GM12878 (cell line): ENCODE measurements around the gene AP1G2. TPM values are rescaled to one million over a fixed set of nuclear protein-coding genes. Genes with fewer than 3 reads are reported as not detected.

Source experiments
- BACH1 ChIP-seq: fragments of 450-650 bp; IDR thresholded peaks from 2 replicates; pipeline ENCODE4 v1.6.1; 2017; ENCODE audit warnings: mild to moderate bottlenecking, borderline replicate concordance
- BHLHE40 ChIP-seq, 2 experiments: fragments of 450-650 bp in 1 of 2; IDR thresholded peaks; 2 replicates each; pipeline ENCODE4 v1.6.1; 2011 to 2017; ENCODE audit warnings: low read depth in 2 of 2, borderline replicate concordance in 1 of 2, improper control_type of control experiment in 1 of 2, low read length in 1 of 2, mild to moderate bottlenecking in 1 of 2
- CREB1 ChIP-seq: IDR thresholded peaks from 2 replicates; pipeline ENCODE4 v1.6.1; 2012; ENCODE audit warnings: low read depth, mild to moderate bottlenecking, inconsistent platforms
- CTCF ChIP-seq, 3 experiments: IDR thresholded peaks in 2 of 3; conservative IDR thresholded peaks in 1 of 3; 2 replicates each; pipeline ENCODE4 v1.5.1; 2011; ENCODE audit warnings: low read depth in 3 of 3, low read length in 3 of 3, mild to moderate bottlenecking in 3 of 3, control low read depth in 2 of 3, moderate library complexity in 2 of 3, inconsistent platforms in 1 of 3, mixed read lengths in 1 of 3; ENCODE audit not compliant: control insufficient read depth in 2 of 3, insufficient read depth in 1 of 3; ENCODE audit errors: extremely low read depth in 1 of 3
- E4F1 ChIP-seq: fragments of 450-650 bp; IDR thresholded peaks from 2 replicates; pipeline ENCODE4 v1.6.1; 2018; ENCODE audit warnings: borderline replicate concordance, mild to moderate bottlenecking; ENCODE audit not compliant: partially characterized antibody
- HDAC6 ChIP-seq: fragments of 200-600 bp; sonication (generic); IDR thresholded peaks from one replicate; pipeline ENCODE4 v1.8.0; 2017; ENCODE audit warnings: antibody characterized with exemption; ENCODE audit not compliant: unreplicated experiment
- IRF5 ChIP-seq: fragments of 450-650 bp; IDR thresholded peaks from 2 replicates; pipeline ENCODE4 v1.6.1; 2017; ENCODE audit warnings: borderline replicate concordance
- JUNB ChIP-seq: IDR thresholded peaks from 2 replicates; pipeline ENCODE4 v1.6.1; 2016; ENCODE audit warnings: antibody characterized with exemption, mild to moderate bottlenecking
- POLR2A ChIP-seq: IDR thresholded peaks from 2 replicates; pipeline ENCODE4 v1.6.1; 2011; ENCODE audit warnings: low read depth, mild to moderate bottlenecking, low read length
- RELA ChIP-seq: fragments of 450-650 bp; IDR thresholded peaks from 2 replicates; pipeline ENCODE4 v1.8.0; 2014; ENCODE audit warnings: borderline replicate concordance; ENCODE audit not compliant: partially characterized antibody
- RUNX3 ChIP-seq: IDR thresholded peaks from 2 replicates; pipeline ENCODE4 v1.6.1; 2012; ENCODE audit warnings: low read length, inconsistent platforms
- SIX5 ChIP-seq: IDR thresholded peaks from 2 replicates; pipeline ENCODE4 v1.6.1; 2011; ENCODE audit warnings: mild to moderate bottlenecking, low read depth, low read length, moderate library complexity; ENCODE audit not compliant: severe bottlenecking
- ZNF384 ChIP-seq: IDR thresholded peaks from 2 replicates; pipeline ENCODE4 v1.6.1; 2012; ENCODE audit warnings: low read depth, mild to moderate bottlenecking, low read length, improper control_type of control experiment, borderline replicate concordance
- polyA plus RNA-seq, 11 experiments: library from polyadenylated mRNA; depleted of rRNA in 4 of 11; unstranded in 6 of 11; stranded (reverse) in 5 of 11; fragments of >200 nt; fragmentation: Nextera tagmentation in 4 of 11; fragmentation: Illumina TruSeq in 1 of 11; extraction: Ambion mirVana in 4 of 11; extraction: Trizol in 1 of 11; gene quantifications; 1 replicate in 1 of 11; 2 replicates in 10 of 11; pipeline versions ENCODE4 v1.2.1 to v1.2.3, GENCODE V29; 2011 to 2016; ENCODE audit warnings: inconsistent platforms in 2 of 11, missing spikeins in 2 of 11, low read depth in 1 of 11
- total RNA-seq, 4 experiments: library from RNA; depleted of rRNA in 3 of 4; stranded (reverse); fragments of >200 nt in 3 of 4; fragmentation: Illumina TruSeq in 1 of 4; extraction: Trizol in 1 of 4; gene quantifications; 2 replicates each; pipeline versions ENCODE4 v1.2.1 to v1.2.3, GENCODE V29; 2013 to 2021

Gene AP1G2
- total and polyA plus RNA-seq, 10 of the 15 experiments (the other 5 are each of a cell fraction or from before 2014, with no cell fraction given) = 41.5 to 146 (median 103) TPM

- TF ChIP-seq E4F1 = no peak
- TF ChIP-seq ZNF384 = no peak
- TF ChIP-seq JUNB = no peak
- no peak for TF ChIP-seq BHLHE40 (IDR thresholded peaks at IDR 0.05; ENCODE audit: borderline replicate concordance in 1 of 2, low read depth in 2 of 2, low read length in 1 of 2)
- TF ChIP-seq SIX5 = no peak
- no peak for TF ChIP-seq BACH1
- peak; percentile 82 to 95 (median 90) for TF ChIP-seq CTCF (IDR thresholded peaks at IDR 0.05 in 2 of 3, conservative IDR thresholded peaks at IDR 0.05 in 1 of 3; ENCODE audit: control insufficient read depth in 2 of 3, extremely low read depth in 1 of 3, insufficient read depth in 1 of 3, low read depth in 3 of 3, low read length in 3 of 3)
- TF ChIP-seq RELA = no peak
- TF ChIP-seq POLR2A = no peak; the same call in 1 of the 2 replicates
- TF ChIP-seq HDAC6 = no peak
- TF ChIP-seq CREB1 = 0 out of 2 replicates have a peak, but pooled peaks have one; percentile 33
- no peak for TF ChIP-seq RUNX3
- no peak for TF ChIP-seq IRF5
Observed at GRCh38 chr14:23562822-23563472, 4.6 kb downstream of the AP1G2 start (continued).
